IPS DF 6.9 (cell line): ENCODE data around the gene ZNF197.
"Not testable (repeated sequence)": the region's sequence is repeated elsewhere in the genome, so short reads cannot be mapped to it uniquely, and the experiment has no call there.

Source experiments
- DNase-seq: peaks from one replicate; pipeline ENCODE4 v3.0.0-alpha.2; 2013; ENCODE audit warnings: low read depth, low spot score
- H3K27ac ChIP-seq: one replicate; pipeline ENCODE4 v1.5.1; 2013; ENCODE audit warnings: low read length, control low read depth
- H3K27me3 ChIP-seq: 2 replicates; pipeline ENCODE4 v1.6.1; 2013; ENCODE audit warnings: mild to moderate bottlenecking, low read length; ENCODE audit not compliant: control insufficient read depth, insufficient read depth
- H3K36me3 ChIP-seq: 2 replicates; pipeline ENCODE4 v1.6.1; 2013; ENCODE audit warnings: low read length; ENCODE audit not compliant: control insufficient read depth, insufficient read depth
- H3K4me1 ChIP-seq: 2 replicates; pipeline ENCODE4 v1.6.1; 2013; ENCODE audit warnings: low read length; ENCODE audit not compliant: control insufficient read depth, insufficient read depth
- H3K4me3 ChIP-seq: 2 replicates; pipeline ENCODE4 v1.5.1; 2013; ENCODE audit warnings: mild to moderate bottlenecking, low read length
- H3K9me3 ChIP-seq: 2 replicates; pipeline ENCODE4 v1.6.1; 2013; ENCODE audit warnings: low read length, inconsistent platforms; ENCODE audit not compliant: control insufficient read depth, insufficient read depth
- WGBS: extraction: QIAGEN DNeasy Blood & Tissue Kit; methylation state at CpG from one replicate; pipeline ENCODE4 v1.1.7; 2013; ENCODE audit warnings: mixed read lengths, missing lambda C conversion rate; ENCODE audit not compliant: insufficient read length, insufficient coverage; 5-methylcytosine and 5-hydroxymethylcytosine counted together

ZNF197 gene

GRCh38 chr3:44624749-44625480 is at the start of gene ZNF197:
TSS of gene ZNF197 (plus strand) at chr3:44625036. CDS start at chr3:44629155, 4,119 bp downstream.
- H3K4me3 ChIP-seq, result peak within 1 kb of the TSS; percentile 87
- peak; percentile 71 for DNase-seq
- WGBS, result no CpG with 5 or more reads among the region's 47 CpGs
- no peaks in the 10 kb centered on the region for H3K27me3 ChIP-seq
- no peaks in the 10 kb centered on the region for H3K9me3 ChIP-seq
- H3K4me1 ChIP-seq, result no peaks in the 10 kb centered on the region; the same call in 1 of the 2 replicates
- no peak within 1 kb of the TSS for H3K27ac ChIP-seq
- H3K36me3 ChIP-seq, result no peaks in the 10 kb centered on the region

GRCh38 chr3:44576613-44577012 is 48.2 kb upstream of the ZNF197 start:
- DNase-seq, result no peak
- no peaks in the 10 kb centered on the region; the same call in 1 of the 2 replicates for H3K27me3 ChIP-seq
- no peak overlapping the region for H3K4me3 ChIP-seq
- no peak overlapping the region for H3K27ac ChIP-seq
- H3K36me3 ChIP-seq, result no peaks in the 10 kb centered on the region; the same call in 1 of the 2 replicates
- no peaks in the 10 kb centered on the region for H3K9me3 ChIP-seq
- no peaks in the 10 kb centered on the region for H3K4me1 ChIP-seq

DNA sequence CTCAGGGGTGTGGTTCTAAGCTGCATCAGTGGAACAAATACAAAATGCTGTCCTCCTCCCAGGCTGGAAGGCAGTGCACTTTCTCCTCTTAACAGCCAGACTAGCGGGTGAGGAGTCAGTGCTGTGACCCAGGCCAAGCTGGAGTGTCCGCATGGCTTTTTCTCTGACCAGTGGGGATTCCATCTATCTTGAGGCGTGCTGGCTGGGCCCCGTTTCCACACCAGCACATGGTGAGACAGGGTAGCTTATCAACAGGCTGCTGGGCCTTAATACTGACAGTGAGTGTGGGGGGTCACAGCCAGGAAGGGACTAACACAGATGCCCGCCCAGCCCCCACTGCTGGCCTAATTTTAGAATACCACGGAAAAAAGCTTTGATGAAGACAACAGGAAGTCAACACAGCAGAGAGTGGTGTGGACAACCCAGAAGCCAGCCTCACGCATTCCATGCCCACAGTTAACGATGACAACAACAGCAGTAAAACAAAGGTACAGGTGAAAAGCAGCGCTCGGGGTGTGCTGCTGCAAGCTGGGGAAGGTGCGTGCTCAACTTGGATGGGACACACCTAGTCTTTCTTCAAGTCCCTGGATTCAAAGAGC is 47.4 kb upstream of the ZNF197 start:
- not testable (repeated sequence) for H3K4me1 ChIP-seq, DNase-seq, H3K27me3 ChIP-seq, H3K4me3 ChIP-seq, H3K36me3 ChIP-seq, H3K9me3 ChIP-seq, H3K27ac ChIP-seq
- no CpG with 5 or more reads among the region's 11 CpGs for WGBS

GRCh38 chr3:44578316-44578715 is 46.5 kb upstream of the ZNF197 start:
- not testable (repeated sequence) for DNase-seq, H3K4me3 ChIP-seq, H3K4me1 ChIP-seq, H3K27me3 ChIP-seq, H3K9me3 ChIP-seq, H3K36me3 ChIP-seq, H3K27ac ChIP-seq
- WGBS, result no CpG with 5 or more reads among the region's 22 CpGs

- not testable (repeated sequence) for H3K36me3 ChIP-seq, H3K27me3 ChIP-seq, DNase-seq, H3K27ac ChIP-seq, H3K4me3 ChIP-seq, H3K9me3 ChIP-seq, H3K4me1 ChIP-seq
- WGBS, result no CpG with 5 or more reads among the region's 37 CpGs
Observed at GRCh38 chr3:44578924-44579515, 45.8 kb upstream of the ZNF197 start.

GRCh38 chr3:44579749-44580148 is 45.1 kb upstream of the ZNF197 start:
- not testable (repeated sequence) for H3K9me3 ChIP-seq, H3K4me1 ChIP-seq, H3K36me3 ChIP-seq, H3K4me3 ChIP-seq, H3K27ac ChIP-seq, H3K27me3 ChIP-seq, DNase-seq
- no CpG with 5 or more reads among the region's 15 CpGs for WGBS

DNA sequence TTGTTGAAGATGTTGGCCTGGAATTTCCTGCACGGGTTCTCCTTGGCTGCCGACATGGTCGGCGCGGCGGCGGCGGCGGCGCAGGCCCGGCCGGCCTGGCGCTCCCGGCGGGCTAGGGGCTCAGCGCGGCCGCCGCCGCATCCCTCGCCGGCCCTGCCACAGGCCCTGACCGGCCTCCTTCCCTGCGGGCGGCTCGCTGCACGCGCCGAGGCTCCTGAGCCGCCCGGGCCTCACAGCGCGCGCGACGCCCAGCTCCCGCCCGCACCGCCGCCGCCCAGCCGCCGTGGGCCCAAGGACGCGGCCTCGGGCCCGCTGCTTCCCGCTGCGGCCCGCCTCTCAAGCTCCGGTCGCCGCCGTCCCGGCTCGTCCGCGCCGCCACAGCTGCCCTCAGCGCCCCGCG is 43.9 kb upstream of the ZNF197 start:
- not testable (repeated sequence) for H3K27me3 ChIP-seq, H3K36me3 ChIP-seq, H3K27ac ChIP-seq, DNase-seq, H3K9me3 ChIP-seq, H3K4me1 ChIP-seq, H3K4me3 ChIP-seq
- WGBS, result no CpG with 5 or more reads among the region's 62 CpGs

GRCh38 chr3:44584646-44585501 is 40.0 kb upstream of the ZNF197 start, which contains the start of gene ZNF660:
TSS of gene ZNF660 (plus strand) at chr3:44584964. CDS start at chr3:44594194, 9,230 bp downstream.
- H3K36me3 ChIP-seq, result no peaks in the 10 kb centered on the region; the same call in 1 of the 2 replicates
- no CpG with 5 or more reads among the region's 41 CpGs for WGBS
- H3K4me3 ChIP-seq, result peak within 1 kb of the TSS; percentile 70; the same call in 1 of the 2 replicates
- H3K27me3 ChIP-seq, result no peaks in the 10 kb centered on the region; the same call in 1 of the 2 replicates
- peak; percentile 74 for DNase-seq
- no peaks in the 10 kb centered on the region for H3K9me3 ChIP-seq
- H3K4me1 ChIP-seq, result no peaks in the 10 kb centered on the region
- no peak within 1 kb of the TSS for H3K27ac ChIP-seq

GRCh38 chr3:44596621-44597020 is 28.2 kb upstream of the ZNF197 start:
- no peak overlapping the region for H3K27ac ChIP-seq
- no peak overlapping the region for H3K4me3 ChIP-seq
- H3K9me3 ChIP-seq, result no peaks in the 10 kb centered on the region; the same call in 1 of the 2 replicates
- DNase-seq, result no peak
- no peaks in the 10 kb centered on the region for H3K27me3 ChIP-seq
- H3K4me1 ChIP-seq, result no peaks in the 10 kb centered on the region
- peaks cover 8% of the 10 kb centered on the region; the same call in 1 of the 2 replicates for H3K36me3 ChIP-seq
- no CpG with 5 or more reads among the region's 1 CpG for WGBS

DNA sequence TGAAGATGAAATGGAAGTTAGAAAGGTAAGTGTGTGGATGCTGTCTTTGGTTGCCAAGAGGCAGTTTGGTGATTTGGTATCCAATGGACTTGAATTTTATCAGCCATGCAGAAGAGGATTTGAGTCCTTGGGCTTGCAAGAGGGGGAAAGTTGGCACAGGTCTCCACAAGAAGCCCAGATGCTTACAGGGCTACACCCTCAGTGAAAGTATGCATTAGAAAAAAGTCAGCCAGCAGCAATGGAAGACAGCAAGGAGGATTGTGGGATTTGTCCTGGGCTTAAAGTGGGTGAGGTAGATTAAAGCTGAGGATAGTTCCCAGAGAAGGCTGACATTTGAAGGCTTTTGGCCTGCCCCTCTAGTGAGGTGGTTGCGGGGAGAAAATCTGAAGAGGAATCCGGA is 23.1 kb upstream of the ZNF197 start:
- DNase-seq, result no peak
- Histone ChIP-seq H3K4me3 (no peak overlapping the region), H3K9me3 (no peaks in the 10 kb centered on the region; the same call in 1 of the 2 replicates), H3K27me3 (no peaks in the 10 kb centered on the region), H3K4me1 (no peaks in the 10 kb centered on the region), H3K27ac (no peak overlapping the region), H3K36me3 (no peaks in the 10 kb centered on the region)
- WGBS, result no CpG with 5 or more reads among the region's 2 CpGs
